ENCODE data around the gene PCBP3.

GRCh38 chr21:45779226-45779625, 135.7 kb downstream of the PCBP3 start:
- TF ChIP-seq CTCF (IDR thresholded peaks at IDR 0.05) (no peak), POLR2AphosphoS5 (IDR thresholded peaks at IDR 0.05) (no peak), POLR2A (IDR thresholded peaks at IDR 0.05) (no peak)
